Breast epithelium (tissue), 3 donors: ENCODE measurements around the gene IL1RAP.

Experiments used
- CTCF ChIP-seq, 3 donors: fragments of 450-650 bp; IDR thresholded peaks; one replicate each; pipeline ENCODE4 v1.5.1; 2016 to 2017; ENCODE audit warnings: antibody characterized with exemption in 3 of 3, mild to moderate bottlenecking in 3 of 3, moderate library complexity in 3 of 3
- POLR2A ChIP-seq: fragments of 450-650 bp; IDR thresholded peaks from one replicate; pipeline ENCODE4 v1.6.1; 2016; ENCODE audit warnings: antibody characterized with exemption, mild to moderate bottlenecking, moderate library complexity

- TF ChIP-seq CTCF (IDR thresholded peaks at IDR 0.05) = no peak
- no peak for TF ChIP-seq POLR2A
These were observed 27.1 kb downstream of the IL1RAP start for GRCh38 chr3:190541008-190541407.
